Measurements from ENCODE around the gene SIL1.

SIL1 gene

DNA sequence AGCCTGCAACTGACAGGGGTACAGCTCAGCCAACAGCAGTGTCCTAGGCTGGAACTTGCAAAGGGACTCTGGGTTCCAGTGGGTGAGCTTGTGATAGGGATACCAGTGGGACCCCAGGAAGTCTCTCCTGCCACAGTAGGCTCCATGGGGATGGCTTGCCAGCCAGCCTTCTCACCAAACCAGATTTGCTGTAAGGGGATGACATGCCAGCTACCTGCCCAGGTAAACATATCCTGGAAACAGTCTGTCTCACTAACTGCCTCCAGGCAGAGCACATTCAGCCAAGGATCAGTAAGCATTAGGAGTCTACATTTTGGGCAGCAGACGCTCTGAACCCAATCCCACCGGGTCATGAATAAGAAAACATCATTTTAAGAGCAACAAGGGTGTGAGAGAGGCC, 49.9 kb downstream of the SIL1 start:
- Histone ChIP-seq H3K9me3 (no peaks in the 10 kb centered on the region), H3K27ac (no peak overlapping the region), H3K27me3 (no peaks in the 10 kb centered on the region), H3K4me1 (peaks cover 17% of the 10 kb centered on the region), H4K20me1 (peaks cover 18% of the 10 kb centered on the region; the same call in 1 of the 2 replicates), H3K4me3 (no peak overlapping the region), H3K9ac (no peak overlapping the region), H3K36me3 (no peaks in the 10 kb centered on the region), H3K4me2 (0 out of 2 replicates have a peak overlapping the region, but pooled peaks have one; percentile 18)
- TF ChIP-seq Cebpa-rat (IDR thresholded peaks at IDR 0.05) = no peak

DNA sequence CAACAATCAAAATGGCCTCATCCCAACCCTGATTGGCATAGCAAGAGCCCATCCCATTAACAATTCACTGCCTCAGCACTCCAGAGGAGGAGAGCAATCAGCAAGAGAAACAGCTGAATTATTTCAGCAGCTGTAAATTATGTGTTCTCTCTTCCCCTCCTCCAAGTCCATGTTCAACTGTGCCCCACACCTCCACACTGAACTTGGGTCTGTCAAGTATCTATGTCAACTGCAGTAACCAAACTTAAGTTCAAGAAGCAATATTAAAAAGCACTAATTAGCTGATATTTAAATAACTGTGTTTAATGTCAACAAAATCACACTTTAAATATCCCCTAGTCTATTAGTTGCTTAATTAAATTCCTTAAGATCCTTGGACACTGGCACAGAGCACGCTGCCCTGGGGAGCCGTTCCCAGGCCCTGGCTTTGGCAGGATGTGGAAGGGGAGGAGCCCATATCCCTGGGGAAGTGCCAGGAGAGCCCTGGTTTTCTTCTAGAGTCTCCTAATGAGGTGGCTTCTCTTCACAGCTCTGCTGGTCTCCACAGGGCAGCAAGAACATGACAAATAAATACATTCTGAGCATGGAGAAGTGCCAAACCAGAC, 50.6 kb downstream of the SIL1 start:
- no peaks in the 10 kb centered on the region for H3K9me3 ChIP-seq
- H3K27ac ChIP-seq = no peak overlapping the region
- H3K9ac ChIP-seq = no peak overlapping the region
- no peaks in the 10 kb centered on the region for H3K36me3 ChIP-seq
- H3K4me1 ChIP-seq = peaks cover 17% of the 10 kb centered on the region
- TF ChIP-seq Cebpa-rat (IDR thresholded peaks at IDR 0.05) = no peak
- no peaks in the 10 kb centered on the region for H3K27me3 ChIP-seq
- H3K4me2 ChIP-seq = 0 out of 2 replicates have a peak overlapping the region, but pooled peaks have one; percentile 18
- H4K20me1 ChIP-seq = peaks cover 18% of the 10 kb centered on the region; the same call in 1 of the 2 replicates
- H3K4me3 ChIP-seq = no peak overlapping the region

DNA sequence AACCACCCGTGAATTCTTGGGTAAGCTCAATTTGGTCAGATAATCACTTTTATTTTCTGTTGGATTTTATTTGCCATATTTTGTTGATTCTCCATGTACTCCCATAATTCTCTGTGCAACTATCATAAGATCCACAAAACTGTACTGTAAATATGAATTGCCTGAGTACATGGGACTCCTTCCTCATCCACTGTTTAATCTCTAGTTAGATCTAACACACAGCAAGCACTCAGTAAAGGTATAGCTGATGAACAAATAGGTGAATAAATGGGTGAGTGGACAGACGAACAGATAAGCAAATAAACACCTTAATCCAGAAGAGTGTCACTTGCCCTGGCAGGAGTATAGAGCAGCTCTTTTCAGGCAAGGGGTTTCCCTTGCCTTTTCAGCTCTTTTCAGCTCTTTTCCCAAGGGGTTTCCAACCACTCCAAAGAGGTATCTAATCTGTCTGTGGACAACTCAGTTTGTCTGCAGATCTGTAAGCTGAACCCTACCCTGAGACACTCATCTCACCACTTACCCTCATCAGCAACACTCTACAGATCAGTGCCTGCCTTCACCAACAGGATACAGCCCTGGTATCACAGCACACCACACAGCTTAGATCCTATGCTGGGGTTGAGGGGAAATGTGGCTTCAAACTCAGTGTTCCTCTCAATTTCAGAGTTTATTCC, 51.2 kb downstream of the SIL1 start:
- no peak overlapping the region for H3K9ac ChIP-seq
- peaks cover 18% of the 10 kb centered on the region for H3K4me1 ChIP-seq
- H3K4me2 ChIP-seq = no peak overlapping the region
- no peak for TF ChIP-seq Cebpa-rat (IDR thresholded peaks at IDR 0.05)
- H3K9me3 ChIP-seq = no peaks in the 10 kb centered on the region
- H3K4me3 ChIP-seq = no peak overlapping the region
- H3K27ac ChIP-seq = no peak overlapping the region
- H3K27me3 ChIP-seq = no peaks in the 10 kb centered on the region
- no peaks in the 10 kb centered on the region for H3K36me3 ChIP-seq
- H4K20me1 ChIP-seq = peaks cover 18% of the 10 kb centered on the region; the same call in 1 of the 2 replicates

DNA sequence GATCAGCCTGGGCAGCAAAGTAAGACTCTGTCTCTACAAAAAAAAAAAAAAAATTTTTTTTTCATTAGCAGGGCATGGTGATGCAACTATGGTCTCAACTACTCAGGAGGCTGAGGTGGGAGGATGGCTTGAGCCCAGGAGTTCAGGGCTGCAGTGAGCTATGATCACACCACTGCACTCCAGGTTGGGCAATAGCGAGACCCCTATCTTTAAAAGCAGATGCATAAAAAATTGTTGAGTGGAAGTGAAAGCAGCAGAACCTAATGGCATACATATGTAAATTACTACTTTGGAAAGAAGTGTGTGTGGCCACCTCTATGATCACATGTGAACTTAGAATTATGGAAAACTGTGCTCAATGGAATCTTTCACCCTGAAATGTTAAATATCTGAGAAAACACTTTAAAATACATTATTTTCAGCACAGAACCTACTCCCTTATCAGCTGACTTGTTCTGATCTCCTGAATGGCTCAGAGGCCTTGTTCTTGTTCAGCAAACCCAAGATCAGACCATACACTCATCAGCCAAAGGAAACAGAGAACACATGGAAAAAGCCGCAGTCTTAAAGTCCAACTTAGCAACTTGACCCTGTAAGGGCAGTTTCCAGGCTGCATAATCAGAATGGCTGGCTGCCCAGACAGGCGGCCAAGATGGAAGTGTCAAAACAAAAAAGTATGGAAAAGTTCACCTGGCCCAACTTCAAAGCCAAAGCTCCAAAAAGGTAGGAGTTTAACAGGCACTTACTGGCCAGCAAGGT, 56.5 kb downstream of the SIL1 start:
- Histone ChIP-seq H3K9me3 (no peaks in the 10 kb centered on the region), H3K36me3 (no peaks in the 10 kb centered on the region), H3K4me2 (peak overlapping the region; percentile 65), H3K4me1 (peaks cover 39% of the 10 kb centered on the region), H3K27me3 (no peaks in the 10 kb centered on the region), H3K9ac (no peak overlapping the region), H3K27ac (no peak overlapping the region), H3K4me3 (no peak overlapping the region), H4K20me1 (peaks cover 25% of the 10 kb centered on the region)
- TF ChIP-seq Cebpa-rat (IDR thresholded peaks at IDR 0.05) = no peak

DNA sequence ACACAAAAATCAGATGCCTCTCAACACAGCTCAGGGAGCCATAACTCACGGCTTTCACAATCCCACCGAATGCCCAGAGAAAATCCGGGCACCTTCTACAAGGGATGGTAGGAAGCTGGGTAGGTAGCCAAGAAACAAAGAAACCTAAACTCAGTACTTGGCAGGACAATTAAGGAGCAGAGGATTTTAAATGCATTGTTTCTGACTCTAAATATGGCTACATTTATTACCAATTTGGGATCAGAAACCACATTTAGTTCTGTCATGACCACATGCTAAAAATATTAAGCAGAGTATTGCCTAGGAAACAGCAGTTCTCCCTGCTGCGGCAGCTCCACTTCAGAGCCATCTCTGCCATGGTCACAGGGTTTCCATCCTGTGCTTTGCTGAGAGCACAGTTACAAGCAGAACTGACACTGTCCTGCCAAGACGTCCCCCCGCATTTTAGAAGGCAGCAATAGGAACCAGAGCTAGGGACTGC, 57.5 kb downstream of the SIL1 start:
- no peak for TF ChIP-seq Cebpa-rat (IDR thresholded peaks at IDR 0.05)
- Histone ChIP-seq H3K4me2 (peak overlapping the region; percentile 65), H3K9ac (peak overlapping the region; percentile 46; the same call in 1 of the 2 replicates)

DNA sequence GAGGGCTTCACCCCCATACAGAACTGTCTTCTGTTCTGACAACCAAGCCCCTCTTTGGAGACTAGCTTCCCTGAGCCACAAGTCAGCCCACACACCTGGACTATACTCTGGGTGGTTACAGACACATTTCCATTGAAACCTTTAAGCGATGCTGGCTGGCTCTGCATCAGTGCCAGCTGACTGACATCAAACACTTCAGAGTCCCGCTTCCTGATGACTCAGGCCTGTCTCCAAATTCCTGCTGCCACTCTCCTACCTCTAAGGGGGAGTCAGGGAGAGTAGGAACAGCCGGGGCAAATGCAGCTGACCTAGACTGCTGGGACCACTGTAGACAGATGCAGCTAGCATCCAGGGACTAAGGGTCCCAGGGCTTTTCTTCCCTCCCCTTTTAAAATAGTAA, 59.4 kb downstream of the SIL1 start:
- Histone ChIP-seq H3K4me2 (peak overlapping the region; percentile 8; the same call in 1 of the 2 replicates), H3K36me3 (no peaks in the 10 kb centered on the region), H3K4me1 (peaks cover 39% of the 10 kb centered on the region), H3K27ac (no peak overlapping the region), H4K20me1 (peaks cover 25% of the 10 kb centered on the region), H3K9ac (no peak overlapping the region), H3K27me3 (no peaks in the 10 kb centered on the region), H3K9me3 (no peaks in the 10 kb centered on the region), H3K4me3 (no peak overlapping the region)
- no peak for TF ChIP-seq Cebpa-rat (IDR thresholded peaks at IDR 0.05)

More for the DNA sequence above, 57.5 kb downstream of the SIL1 start:
- H4K20me1 ChIP-seq = peaks cover 25% of the 10 kb centered on the region
- no peaks in the 10 kb centered on the region for H3K27me3 ChIP-seq
- no peak overlapping the region for H3K4me3 ChIP-seq
- H3K27ac ChIP-seq = no peak overlapping the region
- peaks cover 39% of the 10 kb centered on the region for H3K4me1 ChIP-seq
- H3K9me3 ChIP-seq = no peaks in the 10 kb centered on the region
- H3K36me3 ChIP-seq = no peaks in the 10 kb centered on the region

DNA sequence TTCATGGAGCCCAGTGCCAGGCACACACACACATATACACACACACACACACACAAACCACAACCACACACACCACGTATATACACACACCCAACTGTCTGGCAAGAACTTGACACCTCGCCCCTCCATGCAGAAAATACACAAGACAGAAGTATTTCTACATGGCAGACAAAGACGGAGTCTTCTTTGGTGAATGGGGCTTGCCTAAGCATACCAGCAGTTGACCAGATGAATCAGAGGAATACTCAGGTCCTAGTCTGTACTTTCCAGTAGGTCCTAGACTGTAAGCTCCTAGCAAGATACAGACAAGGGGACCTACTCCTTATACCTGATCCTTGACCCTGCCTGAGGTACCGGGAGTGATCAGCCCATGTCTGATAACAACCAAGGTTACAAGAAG, 60.1 kb downstream of the SIL1 start:
- Histone ChIP-seq H4K20me1 (peaks cover 25% of the 10 kb centered on the region), H3K4me1 (peaks cover 39% of the 10 kb centered on the region), H3K27ac (no peak overlapping the region), H3K4me2 (no peak overlapping the region), H3K9me3 (no peaks in the 10 kb centered on the region), H3K27me3 (no peaks in the 10 kb centered on the region), H3K4me3 (no peak overlapping the region), H3K36me3 (no peaks in the 10 kb centered on the region), H3K9ac (no peak overlapping the region)
- TF ChIP-seq Cebpa-rat (IDR thresholded peaks at IDR 0.05) = no peak

DNA sequence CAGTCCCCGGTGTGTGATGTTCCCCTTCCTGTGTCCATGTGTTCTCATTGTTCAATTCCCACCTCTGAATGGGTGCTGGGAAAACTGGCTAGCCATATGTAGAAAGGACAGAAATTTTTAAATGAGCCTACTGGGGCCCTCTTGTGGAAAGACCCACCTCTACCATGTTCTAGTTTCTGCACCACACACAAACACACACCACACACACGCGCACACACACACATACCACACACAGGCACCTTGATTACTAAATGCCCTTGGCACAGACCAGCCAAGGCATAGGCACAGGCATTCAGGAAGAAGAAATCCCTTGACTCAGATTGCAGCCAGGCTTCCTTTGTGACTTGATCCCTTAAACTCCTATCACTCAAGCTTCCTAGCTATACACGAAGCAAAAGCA, 60.5 kb downstream of the SIL1 start:
- Histone ChIP-seq H3K4me2 (no peak overlapping the region), H3K27me3 (no peaks in the 10 kb centered on the region), H3K4me1 (peaks cover 39% of the 10 kb centered on the region), H3K9ac (no peak overlapping the region), H3K27ac (no peak overlapping the region), H4K20me1 (peaks cover 25% of the 10 kb centered on the region), H3K36me3 (no peaks in the 10 kb centered on the region), H3K9me3 (no peaks in the 10 kb centered on the region), H3K4me3 (no peak overlapping the region)
- no peak for TF ChIP-seq Cebpa-rat (IDR thresholded peaks at IDR 0.05)

DNA sequence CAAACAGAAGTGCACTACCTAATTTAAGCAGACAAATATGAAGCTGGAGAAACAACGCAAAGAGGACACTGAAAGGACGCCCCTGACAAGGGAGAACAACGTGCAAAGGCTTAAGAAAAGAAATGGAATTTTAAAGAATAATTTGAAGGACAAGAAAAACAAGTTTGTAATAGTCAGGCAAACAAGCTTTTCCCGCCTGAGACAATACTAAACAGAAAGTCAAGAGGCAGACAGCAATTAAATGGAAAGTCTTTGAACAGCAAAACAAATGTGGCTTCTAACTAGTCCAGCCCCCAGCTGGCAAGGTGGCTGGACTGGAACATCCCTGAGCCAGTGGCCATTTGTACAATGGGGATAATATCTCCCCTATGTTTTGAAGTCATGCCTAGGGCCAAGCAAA, 63.3 kb downstream of the SIL1 start:
- no peaks in the 10 kb centered on the region for H3K36me3 ChIP-seq
- H3K4me2 ChIP-seq = no peak overlapping the region
- H3K4me1 ChIP-seq = peaks cover 17% of the 10 kb centered on the region
- no peaks in the 10 kb centered on the region for H3K9me3 ChIP-seq
- H3K27me3 ChIP-seq = no peaks in the 10 kb centered on the region
- no peak overlapping the region for H3K27ac ChIP-seq
- TF ChIP-seq Cebpa-rat (IDR thresholded peaks at IDR 0.05) = no peak
- H3K4me3 ChIP-seq = no peak overlapping the region
- peaks cover 33% of the 10 kb centered on the region for H4K20me1 ChIP-seq
- H3K9ac ChIP-seq = no peak overlapping the region

DNA sequence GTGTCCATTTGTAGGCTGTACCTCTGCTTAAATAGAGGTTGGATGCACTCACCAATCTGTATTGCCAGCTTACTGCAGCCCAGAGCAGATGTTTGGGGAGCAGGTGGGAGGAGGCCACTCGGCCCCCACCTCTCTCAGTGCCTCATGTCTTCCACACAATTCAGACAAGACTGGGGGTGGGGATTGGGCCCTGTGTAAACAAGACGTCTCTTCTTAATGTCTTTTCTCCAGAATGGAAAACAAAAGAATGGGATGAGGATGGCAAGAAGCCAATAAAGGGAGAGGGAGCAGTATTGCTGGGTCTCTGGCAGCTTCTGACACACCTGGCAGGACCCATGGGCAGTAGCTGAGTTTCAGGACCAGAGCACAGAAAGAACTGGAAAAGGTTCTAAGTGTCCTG, 64.9 kb downstream of the SIL1 start:
- no peak overlapping the region for H3K4me3 ChIP-seq
- no peaks in the 10 kb centered on the region for H3K9me3 ChIP-seq
- no peak overlapping the region for H3K9ac ChIP-seq
- peaks cover 20% of the 10 kb centered on the region; the same call in 1 of the 2 replicates for H4K20me1 ChIP-seq
- no peaks in the 10 kb centered on the region for H3K27me3 ChIP-seq
- peaks cover 3% of the 10 kb centered on the region; the same call in 1 of the 2 replicates for H3K4me1 ChIP-seq
- no peak overlapping the region for H3K4me2 ChIP-seq
- H3K27ac ChIP-seq = no peak overlapping the region
- H3K36me3 ChIP-seq = no peaks in the 10 kb centered on the region
- TF ChIP-seq Cebpa-rat (IDR thresholded peaks at IDR 0.05) = no peak
